HepG2 (cell line): ENCODE measurements around the gene RHOC. TPM values are rescaled to one million over a fixed set of nuclear protein-coding genes. Genes with fewer than 3 reads are reported as not detected.
A peak's percentile ranks its signal among the peaks of the same experiment; 100 is the strongest.

Experiments used
- E2F2 ChIP-seq: sonication (generic); formaldehyde crosslinking; IDR thresholded peaks from 2 replicates; pipeline ENCODE4 v1.4.0; 2020; ENCODE audit warnings: missing genetic modification reagents, borderline replicate concordance
- GTF2F1 ChIP-seq: fragments of 150-350 bp; IDR thresholded peaks from 2 replicates; pipeline ENCODE4 v1.6.1; 2014; ENCODE audit warnings: low read length
- HNF1A ChIP-seq, 2 experiments: sonication (generic) in 1 of 2; formaldehyde crosslinking in 1 of 2; IDR thresholded peaks; 2 replicates each; pipeline versions ENCODE4 v1.4.0 to v1.6.1; 2016 to 2020; ENCODE audit warnings: borderline replicate concordance in 1 of 2, low read depth in 1 of 2, mild to moderate bottlenecking in 1 of 2, missing genetic modification reagents in 1 of 2
- NFKB2 ChIP-seq: sonication (generic); formaldehyde crosslinking; IDR thresholded peaks from 2 replicates; pipeline ENCODE4 v1.4.0; 2020; ENCODE audit warnings: missing genetic modification reagents, borderline replicate concordance
- REST ChIP-seq, 2 experiments: IDR thresholded peaks; 2 replicates each; pipeline ENCODE4 v1.6.1; 2011 to 2012; ENCODE audit warnings: low read length in 2 of 2, borderline replicate concordance in 1 of 2, low read depth in 1 of 2, mild to moderate bottlenecking in 1 of 2, moderate library complexity in 1 of 2
- SOX5 ChIP-seq: IDR thresholded peaks from 2 replicates; pipeline ENCODE4 v1.6.1; 2016; ENCODE audit warnings: borderline replicate concordance
- SYNCRIP ChIP-seq: fragments of 200-400 bp; formaldehyde crosslinking; IDR thresholded peaks from 2 replicates; pipeline ENCODE4 v1.6.1; 2018; ENCODE audit warnings: mild to moderate bottlenecking, low read depth, low read length; ENCODE audit not compliant: insufficient read depth
- ZBTB26 ChIP-seq: IDR thresholded peaks from 2 replicates; pipeline ENCODE4 v1.6.1; 2016; ENCODE audit warnings: missing compliant biosample characterization, missing genetic modification reagents, borderline replicate concordance
- ZMYM4 ChIP-seq: sonication (generic); formaldehyde crosslinking; IDR thresholded peaks from 2 replicates; pipeline ENCODE4 v1.8.1; 2023; ENCODE audit warnings: mild to moderate bottlenecking, missing genetic modification reagents
- ZNF382 ChIP-seq: sonication (generic); formaldehyde crosslinking; IDR thresholded peaks from 2 replicates; pipeline ENCODE4 v1.5.0; 2020; ENCODE audit warnings: missing genetic modification reagents, mild to moderate bottlenecking, borderline replicate concordance
- ZNF674 ChIP-seq: sonication (generic); formaldehyde crosslinking; IDR thresholded peaks from 2 replicates; pipeline ENCODE4 v1.5.0; 2020; ENCODE audit warnings: low read depth, mild to moderate bottlenecking, missing genetic modification reagents
- polyA plus RNA-seq, 8 experiments: library from polyadenylated mRNA; depleted of rRNA in 3 of 8; stranded (reverse) in 7 of 8; unstranded in 1 of 8; fragments of >200 nt; fragmentation: Illumina TruSeq in 4 of 8; extraction: Trizol in 4 of 8; gene quantifications; 2 replicates each; pipeline versions ENCODE4 v1.2.1 to v1.2.3, GENCODE V29; 2011 to 2016; ENCODE audit warnings: low read depth in 4 of 8, missing spikeins in 1 of 8, mixed read lengths in 1 of 8; ENCODE audit not compliant: insufficient read depth in 1 of 8
- total RNA-seq, 5 experiments: library from RNA; depleted of rRNA; stranded (reverse); fragments of >200 nt; fragmentation: Illumina TruSeq; extraction: Trizol; gene quantifications; 2 replicates each; pipeline ENCODE4 v1.2.3, GENCODE V29; 2016; ENCODE audit warnings: low read depth in 1 of 5
- TF ChIP-seq, protein P1 (sequence below): sonication (generic); formaldehyde crosslinking; IDR thresholded peaks from 2 replicates; pipeline ENCODE4 v1.5.1; 2020; ENCODE audit warnings: missing genetic modification reagents, mild to moderate bottlenecking, borderline replicate concordance

RHOC gene
- total and polyA plus RNA-seq, 2 of the 13 experiments (the other 11 are each of a cell fraction or from before 2014, with no cell fraction given), result 64.3 to 182 TPM

GRCh38 chr1:112716133-112716720 is 9.3 kb upstream of the RHOC start (continued):
- TF ChIP-seq NFKB2 (CRISPR knock-in tag), result no peak
- no peak for TF ChIP-seq ZNF382 (CRISPR knock-in tag)
- 0 out of 2 replicates have a peak, but pooled peaks have one; percentile 20 for TF ChIP-seq SOX5 (CRISPR knock-in tag)
- no peak for TF ChIP-seq HNF1A (IDR thresholded peaks at IDR 0.05; ENCODE audit: low read depth)
- TF ChIP-seq HNF1A (CRISPR knock-in tag; IDR thresholded peaks at IDR 0.05; ENCODE audit: borderline replicate concordance), result no peak
- no peak for TF ChIP-seq ZNF674 (CRISPR knock-in tag)
- TF ChIP-seq ZMYM4 (CRISPR knock-in tag), result no peak
- peak; percentile 29; the same call in 1 of the 2 replicates for TF ChIP-seq ZBTB26 (CRISPR knock-in tag)
- no peak for TF ChIP-seq REST (IDR thresholded peaks at IDR 0.05; ENCODE audit: borderline replicate concordance in 1 of 2, low read depth in 1 of 2, low read length in 2 of 2)
- TF ChIP-seq E2F2 (CRISPR knock-in tag), result no peak
- TF ChIP-seq SYNCRIP, result no peak
- TF ChIP-seq GTF2F1, result no peak
- TF ChIP-seq, protein P1, sequence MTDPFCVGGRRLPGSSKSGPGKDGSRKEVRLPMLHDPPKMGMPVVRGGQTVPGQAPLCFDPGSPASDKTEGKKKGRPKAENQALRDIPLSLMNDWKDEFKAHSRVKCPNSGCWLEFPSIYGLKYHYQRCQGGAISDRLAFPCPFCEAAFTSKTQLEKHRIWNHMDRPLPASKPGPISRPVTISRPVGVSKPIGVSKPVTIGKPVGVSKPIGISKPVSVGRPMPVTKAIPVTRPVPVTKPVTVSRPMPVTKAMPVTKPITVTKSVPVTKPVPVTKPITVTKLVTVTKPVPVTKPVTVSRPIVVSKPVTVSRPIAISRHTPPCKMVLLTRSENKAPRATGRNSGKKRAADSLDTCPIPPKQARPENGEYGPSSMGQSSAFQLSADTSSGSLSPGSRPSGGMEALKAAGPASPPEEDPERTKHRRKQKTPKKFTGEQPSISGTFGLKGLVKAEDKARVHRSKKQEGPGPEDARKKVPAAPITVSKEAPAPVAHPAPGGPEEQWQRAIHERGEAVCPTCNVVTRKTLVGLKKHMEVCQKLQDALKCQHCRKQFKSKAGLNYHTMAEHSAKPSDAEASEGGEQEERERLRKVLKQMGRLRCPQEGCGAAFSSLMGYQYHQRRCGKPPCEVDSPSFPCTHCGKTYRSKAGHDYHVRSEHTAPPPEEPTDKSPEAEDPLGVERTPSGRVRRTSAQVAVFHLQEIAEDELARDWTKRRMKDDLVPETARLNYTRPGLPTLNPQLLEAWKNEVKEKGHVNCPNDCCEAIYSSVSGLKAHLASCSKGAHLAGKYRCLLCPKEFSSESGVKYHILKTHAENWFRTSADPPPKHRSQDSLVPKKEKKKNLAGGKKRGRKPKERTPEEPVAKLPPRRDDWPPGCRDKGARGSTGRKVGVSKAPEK (CRISPR knock-in tag), result no peak
- TF ChIP-seq, all 625 proteins: peak for 48
